WTC11 (cell line): Measurements from ENCODE around the gene THBS3. TPM values are rescaled to one million over a fixed set of nuclear protein-coding genes. Genes with fewer than 3 reads are reported as not detected.

Source experiments
- ATAC-seq: fragments of 200-7000 bp; cut with Tn5 transposase; 2 replicates; pipeline ENCODE4 v1.10.0; 2021; ENCODE audit warnings: mild to moderate bottlenecking, moderate library complexity
- CTCF ChIA-PET: fragments of 300-600 bp; sonication (Branson Sonifier 250); formaldehyde crosslinking; loops from one replicate; lab custom pipeline; 2021; ENCODE audit warnings: antibody characterized with exemption; lab: Charles Lee
- POLR2A ChIA-PET: fragments of 350-600 bp; sonication (Branson Sonifier 250); formaldehyde crosslinking; loops from one replicate; lab custom pipeline; 2021; ENCODE audit warnings: antibody characterized with exemption; lab: Charles Lee
- DNase-seq: peaks from one replicate; pipeline ENCODE4 v3.0.0; 2021; ENCODE audit warnings: low spot score
- H3K27ac Mint-ChIP-seq: 2 replicates; pipeline ENCODE4 v1.8.0; 2021; ENCODE audit warnings: mixed read lengths
- H3K27me3 Mint-ChIP-seq: 2 replicates; pipeline ENCODE4 v1.8.0; 2021; ENCODE audit warnings: low read depth, mild to moderate bottlenecking, moderate library complexity, mixed read lengths
- H3K36me3 Mint-ChIP-seq: 2 replicates; pipeline ENCODE4 v1.8.0; 2021; ENCODE audit warnings: mixed read lengths
- H3K4me1 Mint-ChIP-seq: 2 replicates; pipeline ENCODE4 v1.8.0; 2022; ENCODE audit warnings: mixed read lengths
- H3K4me3 Mint-ChIP-seq: 2 replicates; pipeline ENCODE4 v1.8.0; 2021; ENCODE audit warnings: mild to moderate bottlenecking, moderate library complexity, mixed read lengths
- H3K9me3 Mint-ChIP-seq: 2 replicates; pipeline ENCODE4 v1.8.0; 2021; ENCODE audit warnings: mixed read lengths
- CREM ChIP-seq: sonication (generic); formaldehyde crosslinking; IDR thresholded peaks from 2 replicates; pipeline ENCODE4 v1.8.1; 2022; ENCODE audit warnings: mild to moderate bottlenecking, missing genetic modification reagents, moderate library complexity
- JAZF1 ChIP-seq: fragments of 250-450 bp; sonication (Bioruptor Pico); IDR thresholded peaks from 2 replicates; pipeline ENCODE4 v1.9.0; 2021; ENCODE audit warnings: moderate library complexity, mild to moderate bottlenecking, inconsistent platforms
- JUN ChIP-seq: sonication (generic); formaldehyde crosslinking; IDR thresholded peaks from 2 replicates; pipeline ENCODE4 v1.8.0; 2023; ENCODE audit warnings: mild to moderate bottlenecking, missing genetic modification reagents
- NFATC4 ChIP-seq: fragments of 250-450 bp; sonication (Bioruptor Pico); IDR thresholded peaks from 2 replicates; pipeline ENCODE4 v1.9.0; 2021; ENCODE audit warnings: mild to moderate bottlenecking
- total RNA-seq: library from RNA; stranded (reverse); gene quantifications from 3 replicates; pipeline ENCODE4 v1.2.3, GENCODE V29; 2021
- TF ChIP-seq, protein P1 (sequence below): sonication (generic); formaldehyde crosslinking; IDR thresholded peaks from 2 replicates; pipeline ENCODE4 v1.8.0; 2022; ENCODE audit warnings: mild to moderate bottlenecking, missing genetic modification reagents
- TF ChIP-seq, protein P2 (sequence below): sonication (generic); formaldehyde crosslinking; IDR thresholded peaks from 2 replicates; pipeline ENCODE4 v1.8.1; 2022; ENCODE audit warnings: mild to moderate bottlenecking, moderate library complexity, missing genetic modification reagents
- TF ChIP-seq, protein P3 (sequence below): sonication (generic); formaldehyde crosslinking; IDR thresholded peaks from 2 replicates; pipeline ENCODE4 v1.8.1; 2022; ENCODE audit warnings: missing genetic modification reagents, borderline replicate concordance
- TF ChIP-seq, protein P4 (sequence below): fragments of 250-450 bp; sonication (Bioruptor Pico); IDR thresholded peaks from 2 replicates; pipeline ENCODE4 v2.1.2; 2022; ENCODE audit warnings: mild to moderate bottlenecking, moderate library complexity
- TF ChIP-seq, protein P5 (sequence below): sonication (generic); formaldehyde crosslinking; IDR thresholded peaks from 2 replicates; pipeline ENCODE4 v1.8.1; 2023; ENCODE audit warnings: mild to moderate bottlenecking, moderate library complexity, missing genetic modification reagents
- TF ChIP-seq, protein P6 (sequence below): sonication (generic); formaldehyde crosslinking; conservative IDR thresholded peaks from 2 replicates; pipeline ENCODE4 v1.8.1; 2023; ENCODE audit warnings: mild to moderate bottlenecking, low read depth, missing genetic modification reagents, moderate library complexity
- TF ChIP-seq, protein P7 (sequence below): fragments of 250-450 bp; sonication (Bioruptor Pico); conservative IDR thresholded peaks from 2 replicates; pipeline ENCODE4 v1.9.0; 2021; ENCODE audit warnings: mild to moderate bottlenecking

Gene THBS3
- total RNA-seq, 1 experiment from 2014 or later = 5.3 TPM

DNA sequence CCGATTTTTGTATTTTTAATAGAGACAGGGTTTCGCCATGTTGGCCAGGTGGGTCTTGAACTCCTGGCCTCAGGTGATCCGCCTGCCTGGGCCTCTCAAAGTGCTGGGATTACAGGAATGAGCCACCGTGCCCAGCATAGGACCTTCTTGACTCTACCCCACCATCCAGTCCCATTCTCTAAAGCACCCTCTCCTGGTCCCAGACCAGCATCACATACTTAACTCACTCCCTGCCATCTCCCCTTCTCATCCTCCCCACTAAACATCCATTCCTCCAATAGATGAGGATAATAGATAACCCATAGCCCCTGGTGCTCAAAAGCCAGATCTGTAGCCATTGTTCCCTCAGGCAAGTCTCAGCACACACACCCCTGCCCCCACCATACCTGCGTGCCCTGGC is 45.5 kb upstream of the THBS3 start (continued):
- TF ChIP-seq, protein P1, sequence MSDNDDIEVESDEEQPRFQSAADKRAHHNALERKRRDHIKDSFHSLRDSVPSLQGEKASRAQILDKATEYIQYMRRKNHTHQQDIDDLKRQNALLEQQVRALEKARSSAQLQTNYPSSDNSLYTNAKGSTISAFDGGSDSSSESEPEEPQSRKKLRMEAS (CRISPR knock-in tag) = no peak
- no peak for TF ChIP-seq NFATC4
- no peak for TF ChIP-seq JUN (CRISPR knock-in tag)
- no peak for TF ChIP-seq JAZF1
- TF ChIP-seq, protein P2, sequence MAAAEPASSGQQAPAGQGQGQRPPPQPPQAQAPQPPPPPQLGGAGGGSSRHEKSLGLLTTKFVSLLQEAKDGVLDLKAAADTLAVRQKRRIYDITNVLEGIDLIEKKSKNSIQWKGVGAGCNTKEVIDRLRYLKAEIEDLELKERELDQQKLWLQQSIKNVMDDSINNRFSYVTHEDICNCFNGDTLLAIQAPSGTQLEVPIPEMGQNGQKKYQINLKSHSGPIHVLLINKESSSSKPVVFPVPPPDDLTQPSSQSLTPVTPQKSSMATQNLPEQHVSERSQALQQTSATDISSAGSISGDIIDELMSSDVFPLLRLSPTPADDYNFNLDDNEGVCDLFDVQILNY (CRISPR knock-in tag) = no peak
- TF ChIP-seq, protein P3, sequence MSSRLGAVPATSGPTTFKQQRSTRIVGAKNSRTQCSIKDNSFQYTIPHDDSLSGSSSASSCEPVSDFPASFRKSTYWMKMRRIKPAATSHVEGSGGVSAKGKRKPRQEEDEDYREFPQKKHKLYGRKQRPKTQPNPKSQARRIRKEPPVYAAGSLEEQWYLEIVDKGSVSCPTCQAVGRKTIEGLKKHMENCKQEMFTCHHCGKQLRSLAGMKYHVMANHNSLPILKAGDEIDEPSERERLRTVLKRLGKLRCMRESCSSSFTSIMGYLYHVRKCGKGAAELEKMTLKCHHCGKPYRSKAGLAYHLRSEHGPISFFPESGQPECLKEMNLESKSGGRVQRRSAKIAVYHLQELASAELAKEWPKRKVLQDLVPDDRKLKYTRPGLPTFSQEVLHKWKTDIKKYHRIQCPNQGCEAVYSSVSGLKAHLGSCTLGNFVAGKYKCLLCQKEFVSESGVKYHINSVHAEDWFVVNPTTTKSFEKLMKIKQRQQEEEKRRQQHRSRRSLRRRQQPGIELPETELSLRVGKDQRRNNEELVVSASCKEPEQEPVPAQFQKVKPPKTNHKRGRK (CRISPR knock-in tag) = no peak
- TF ChIP-seq, protein P4, sequence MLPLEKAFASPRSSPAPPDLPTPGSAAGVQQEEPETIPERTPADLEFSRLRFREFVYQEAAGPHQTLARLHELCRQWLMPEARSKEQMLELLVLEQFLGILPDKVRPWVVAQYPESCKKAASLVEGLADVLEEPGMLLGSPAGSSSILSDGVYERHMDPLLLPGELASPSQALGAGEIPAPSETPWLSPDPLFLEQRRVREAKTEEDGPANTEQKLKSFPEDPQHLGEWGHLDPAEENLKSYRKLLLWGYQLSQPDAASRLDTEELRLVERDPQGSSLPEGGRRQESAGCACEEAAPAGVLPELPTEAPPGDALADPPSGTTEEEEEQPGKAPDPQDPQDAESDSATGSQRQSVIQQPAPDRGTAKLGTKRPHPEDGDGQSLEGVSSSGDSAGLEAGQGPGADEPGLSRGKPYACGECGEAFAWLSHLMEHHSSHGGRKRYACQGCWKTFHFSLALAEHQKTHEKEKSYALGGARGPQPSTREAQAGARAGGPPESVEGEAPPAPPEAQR (CRISPR knock-in tag) = no peak

DNA sequence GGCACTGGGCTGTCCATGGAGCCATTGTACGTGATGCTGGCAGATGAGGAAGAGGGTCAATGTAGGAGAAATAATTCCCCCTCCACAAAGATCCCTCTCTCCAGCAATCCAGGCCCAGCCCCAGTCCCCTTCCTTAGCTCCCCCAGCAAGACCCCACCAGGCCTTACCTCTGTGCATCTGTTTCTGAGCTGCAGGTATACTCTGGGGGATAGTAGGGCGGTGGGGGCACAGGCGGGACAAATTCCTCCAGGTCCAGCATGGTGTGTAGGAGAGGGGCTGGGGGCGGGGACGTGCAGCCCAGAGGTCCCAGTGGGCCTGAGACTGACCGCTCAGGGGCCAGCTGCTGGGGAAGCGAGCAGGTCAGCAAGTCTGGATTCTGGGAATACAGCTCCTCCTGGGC is 43.9 kb upstream of the THBS3 start:
- no peaks in the 10 kb centered on the region for H3K9me3 Mint-ChIP-seq
- H3K4me3 Mint-ChIP-seq = no peak overlapping the region
- peaks cover 9% of the 10 kb centered on the region for H3K27me3 Mint-ChIP-seq
- no peak overlapping the region for H3K27ac Mint-ChIP-seq
- ChIA-PET CTCF (interaction anchor here (1.0 to 4.8 kb wide), 28 partner anchors 9 to 478 kb away, joined by 3 to 204 read pairs (median 15); partner anchors contain the start of genes CLK2, FDPS, HCN3 and KRTCAP2), POLR2A (interaction anchor here (0.6 to 1.7 kb wide), 4 partner anchors 9 to 69 kb away, joined by 3 to 6 read pairs (median 4); partner anchors contain the start of gene RUSC1)
- H3K36me3 Mint-ChIP-seq = peaks cover 13% of the 10 kb centered on the region
- peaks cover 23% of the 10 kb centered on the region for H3K4me1 Mint-ChIP-seq
- DNase-seq (no peak), ATAC-seq (no peak)
- TF ChIP-seq CREM (CRISPR knock-in tag) = no peak
- TF ChIP-seq, protein P5, sequence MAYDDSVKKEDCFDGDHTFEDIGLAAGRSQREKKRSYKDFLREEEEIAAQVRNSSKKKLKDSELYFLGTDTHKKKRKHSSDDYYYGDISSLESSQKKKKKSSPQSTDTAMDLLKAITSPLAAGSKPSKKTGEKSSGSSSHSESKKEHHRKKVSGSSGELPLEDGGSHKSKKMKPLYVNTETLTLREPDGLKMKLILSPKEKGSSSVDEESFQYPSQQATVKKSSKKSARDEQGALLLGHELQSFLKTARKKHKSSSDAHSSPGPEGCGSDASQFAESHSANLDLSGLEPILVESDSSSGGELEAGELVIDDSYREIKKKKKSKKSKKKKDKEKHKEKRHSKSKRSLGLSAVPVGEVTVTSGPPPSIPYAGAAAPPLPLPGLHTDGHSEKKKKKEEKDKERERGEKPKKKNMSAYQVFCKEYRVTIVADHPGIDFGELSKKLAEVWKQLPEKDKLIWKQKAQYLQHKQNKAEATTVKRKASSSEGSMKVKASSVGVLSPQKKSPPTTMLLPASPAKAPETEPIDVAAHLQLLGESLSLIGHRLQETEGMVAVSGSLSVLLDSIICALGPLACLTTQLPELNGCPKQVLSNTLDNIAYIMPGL (CRISPR knock-in tag) = no peak
- TF ChIP-seq NFATC4 = no peak
- TF ChIP-seq, protein P6, sequence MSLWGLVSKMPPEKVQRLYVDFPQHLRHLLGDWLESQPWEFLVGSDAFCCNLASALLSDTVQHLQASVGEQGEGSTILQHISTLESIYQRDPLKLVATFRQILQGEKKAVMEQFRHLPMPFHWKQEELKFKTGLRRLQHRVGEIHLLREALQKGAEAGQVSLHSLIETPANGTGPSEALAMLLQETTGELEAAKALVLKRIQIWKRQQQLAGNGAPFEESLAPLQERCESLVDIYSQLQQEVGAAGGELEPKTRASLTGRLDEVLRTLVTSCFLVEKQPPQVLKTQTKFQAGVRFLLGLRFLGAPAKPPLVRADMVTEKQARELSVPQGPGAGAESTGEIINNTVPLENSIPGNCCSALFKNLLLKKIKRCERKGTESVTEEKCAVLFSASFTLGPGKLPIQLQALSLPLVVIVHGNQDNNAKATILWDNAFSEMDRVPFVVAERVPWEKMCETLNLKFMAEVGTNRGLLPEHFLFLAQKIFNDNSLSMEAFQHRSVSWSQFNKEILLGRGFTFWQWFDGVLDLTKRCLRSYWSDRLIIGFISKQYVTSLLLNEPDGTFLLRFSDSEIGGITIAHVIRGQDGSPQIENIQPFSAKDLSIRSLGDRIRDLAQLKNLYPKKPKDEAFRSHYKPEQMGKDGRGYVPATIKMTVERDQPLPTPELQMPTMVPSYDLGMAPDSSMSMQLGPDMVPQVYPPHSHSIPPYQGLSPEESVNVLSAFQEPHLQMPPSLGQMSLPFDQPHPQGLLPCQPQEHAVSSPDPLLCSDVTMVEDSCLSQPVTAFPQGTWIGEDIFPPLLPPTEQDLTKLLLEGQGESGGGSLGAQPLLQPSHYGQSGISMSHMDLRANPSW (CRISPR knock-in tag) = no peak
- TF ChIP-seq, protein P7, sequence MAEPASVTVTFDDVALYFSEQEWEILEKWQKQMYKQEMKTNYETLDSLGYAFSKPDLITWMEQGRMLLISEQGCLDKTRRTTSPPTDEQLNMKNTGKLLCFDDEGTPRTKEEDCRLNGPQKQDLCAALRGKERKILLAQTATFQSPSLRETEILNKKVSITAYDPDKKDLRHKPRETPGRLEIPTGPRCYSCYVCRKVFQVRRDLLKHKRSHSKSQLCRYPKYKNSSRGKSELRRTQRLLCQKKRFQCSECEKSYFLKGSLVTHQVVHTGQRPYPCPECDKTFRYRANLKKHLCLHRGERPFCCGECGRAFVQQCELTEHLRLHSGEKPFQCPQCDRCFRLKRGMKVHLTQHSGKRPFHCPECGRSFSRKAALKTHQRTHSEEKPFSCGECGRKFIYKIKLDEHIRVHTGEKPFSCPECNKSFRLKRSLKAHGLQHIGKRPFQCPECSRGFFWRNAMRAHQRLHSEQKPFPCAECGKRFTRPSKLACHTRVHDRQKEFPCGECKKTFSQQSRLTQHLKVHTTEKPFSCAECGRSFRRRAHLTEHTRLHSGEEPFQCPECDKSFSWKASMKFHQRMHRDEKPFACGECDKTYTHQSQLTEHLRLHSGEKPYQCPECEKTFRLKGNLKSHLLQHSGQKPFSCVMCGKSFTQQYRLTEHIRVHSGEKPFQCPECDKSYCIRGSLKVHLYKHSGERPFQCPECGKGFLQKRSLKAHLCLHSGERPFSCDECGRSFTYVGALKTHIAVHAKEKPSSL (CRISPR knock-in tag) = no peak
